Inferior parietal cortex (tissue), 1 donor: ENCODE data around the gene SREBF2.

ENCODE experiments used
- DNase-seq: peaks from one replicate; pipeline ENCODE4 v3.0.0-alpha.2; 2016; ENCODE audit errors: extremely low spot score

The SREBF2 gene

GRCh38 chr22:41922328-41922727 lies 89.4 kb downstream of the SREBF2 start:
- no peak for DNase-seq

GRCh38 chr22:41922940-41923594 lies 90.2 kb downstream of the SREBF2 start:
- DNase-seq = no peak

- no peak for DNase-seq
These were observed 90.8 kb downstream of the SREBF2 start for GRCh38 chr22:41923595-41924276.

GRCh38 chr22:41925783-41926460 lies 93.0 kb downstream of the SREBF2 start:
- no peak for DNase-seq

GRCh38 chr22:41927813-41928212 lies 94.9 kb downstream of the SREBF2 start:
- no peak for DNase-seq

GRCh38 chr22:41928593-41929417 lies 95.9 kb downstream of the SREBF2 start:
- no peak for DNase-seq

GRCh38 chr22:41929418-41929810 lies 96.5 kb downstream of the SREBF2 start:
- DNase-seq = no peak

GRCh38 chr22:41931701-41932269 lies 98.9 kb downstream of the SREBF2 start:
- DNase-seq = no peak

GRCh38 chr22:41932353-41932752 lies 99.4 kb downstream of the SREBF2 start:
- no peak for DNase-seq

- DNase-seq = no peak
These were observed 100.7 kb downstream of the SREBF2 start for GRCh38 chr22:41933411-41934177.

- DNase-seq = no peak
These were observed 101.5 kb downstream of the SREBF2 start for GRCh38 chr22:41934284-41935014.

- no peak for DNase-seq
These were observed 102.1 kb downstream of the SREBF2 start for GRCh38 chr22:41935015-41935351.

GRCh38 chr22:41935509-41935908 lies 102.6 kb downstream of the SREBF2 start:
- no peak for DNase-seq

GRCh38 chr22:41936894-41937169 lies 103.9 kb downstream of the SREBF2 start:
- no peak for DNase-seq

GRCh38 chr22:41939981-41940831 lies 107.3 kb downstream of the SREBF2 start:
- DNase-seq = no peak

- DNase-seq = peak; percentile 88
These were observed 108.2 kb downstream of the SREBF2 start for GRCh38 chr22:41940832-41941765.

- DNase-seq = no peak
These were observed 110.8 kb downstream of the SREBF2 start for GRCh38 chr22:41943661-41944209.
